A549 (cell line): ENCODE results near the gene SMARCB1.

Experiments used
- CEBPB ChIP-seq, 2 experiments: fragments of >200 bp in 1 of 2; sonication (Bioruptor Twin) in 1 of 2; formaldehyde crosslinking in 1 of 2; IDR thresholded peaks; 2 replicates each; pipeline ENCODE4 v1.6.1; 2012 to 2016
- CHD4 ChIP-seq: fragments of 200-600 bp; sonication (generic); IDR thresholded peaks from 2 replicates; pipeline ENCODE4 v1.6.1; 2016; ENCODE audit warnings: antibody characterized with exemption, mild to moderate bottlenecking, borderline replicate concordance
- CTCF ChIP-seq: fragments of >200 bp; sonication (Bioruptor Twin); formaldehyde crosslinking; IDR thresholded peaks from 3 replicates; pipeline ENCODE4 v1.5.1; 2016
- E2F6 ChIP-seq: IDR thresholded peaks from 2 replicates; pipeline ENCODE4 v1.6.1; 2012; ENCODE audit warnings: low read depth, borderline replicate concordance
- HOXA7 ChIP-seq: fragments of 250-450 bp; sonication (Bioruptor Pico); IDR thresholded peaks from 2 replicates; pipeline ENCODE4 v1.5.0; 2020; ENCODE audit warnings: mild to moderate bottlenecking, moderate library complexity
- JUN ChIP-seq, 2 experiments: fragments of >200 bp; sonication (Bioruptor Twin); formaldehyde crosslinking; IDR thresholded peaks; 2 replicates in 1 of 2; 3 replicates in 1 of 2; pipeline ENCODE4 v1.6.1; 2016 to 2017
- NR3C1 ChIP-seq: fragments of >200 bp; sonication (Bioruptor Twin); formaldehyde crosslinking; IDR thresholded peaks from 3 replicates; pipeline ENCODE4 v1.6.1; 2017
- RAD21 ChIP-seq, 2 experiments: fragments of >200 bp in 1 of 2; sonication (Bioruptor Twin) in 1 of 2; formaldehyde crosslinking in 1 of 2; IDR thresholded peaks in 1 of 2; conservative IDR thresholded peaks in 1 of 2; 2 replicates in 1 of 2; 3 replicates in 1 of 2; pipeline ENCODE4 v1.6.1; 2012 to 2018; ENCODE audit warnings: inconsistent platforms in 1 of 2
- RFX5 ChIP-seq: fragments of 450-650 bp; IDR thresholded peaks from 2 replicates; pipeline ENCODE4 v1.7.1; 2014; ENCODE audit warnings: antibody characterized with exemption, mild to moderate bottlenecking, moderate library complexity
- SREBF2 ChIP-seq: fragments of 450-650 bp; IDR thresholded peaks from 2 replicates; pipeline ENCODE4 v1.6.1; 2014; ENCODE audit warnings: mild to moderate bottlenecking, moderate library complexity
- TFCP2L1 ChIP-seq: fragments of 250-450 bp; sonication (Bioruptor Pico); IDR thresholded peaks from 2 replicates; pipeline ENCODE4 v1.5.0; 2021; ENCODE audit warnings: mild to moderate bottlenecking
- ZFP36 ChIP-seq: fragments of 450-650 bp; IDR thresholded peaks from 2 replicates; pipeline ENCODE4 v1.6.1; 2014; ENCODE audit warnings: borderline replicate concordance; ENCODE audit not compliant: partially characterized antibody

- TF ChIP-seq TFCP2L1 (no peak), CTCF (no peak), RFX5 (no peak), SREBF2 (no peak), CEBPB (IDR thresholded peaks at IDR 0.05) (no peak), ZFP36 (no peak), JUN (IDR thresholded peaks at IDR 0.05) (no peak), E2F6 (no peak), HOXA7 (CRISPR knock-in tag) (no peak), RAD21 (conservative IDR thresholded peaks at IDR 0.05 in 1 of 2, IDR thresholded peaks at IDR 0.05 in 1 of 2) (no peak), NR3C1 (no peak), CHD4 (no peak)
These were observed 2.4 kb downstream of the SMARCB1 start for GRCh38 chr22:23789121-23789520.
